HL-60 (cell line): ENCODE measurements around the gene MAPK10.

Experiments
- DNase-seq, 2 experiments: peaks; one replicate each; pipeline ENCODE4 v3.0.0-alpha.2; 2010 to 2020; ENCODE audit warnings: low read depth in 1 of 2, low spot score in 1 of 2
- H3K27ac ChIP-seq: fragments of 250-450 bp; sonication (Bioruptor Pico); replicated peaks from 2 replicates; pipeline ENCODE4 v1.5.1; 2020; ENCODE audit warnings: mild to moderate bottlenecking, moderate library complexity
- H3K27me3 ChIP-seq: fragments of 250-450 bp; sonication (Bioruptor Pico); 2 replicates; pipeline ENCODE4 v1.5.1; 2021; ENCODE audit warnings: mild to moderate bottlenecking, moderate library complexity; ENCODE audit not compliant: insufficient read depth, poor library complexity, severe bottlenecking
- H3K4me3 ChIP-seq: replicated peaks from 2 replicates; pipeline ENCODE4 v1.5.1; 2011; ENCODE audit warnings: mild to moderate bottlenecking, control low read depth, low read length; ENCODE audit not compliant: insufficient read depth
- CTCF ChIP-seq: IDR thresholded peaks from one replicate; pipeline ENCODE4 v1.5.1; 2011; ENCODE audit warnings: low read length, control low read depth, inconsistent platforms; ENCODE audit not compliant: insufficient read depth
- GABPA ChIP-seq: IDR thresholded peaks from 2 replicates; pipeline ENCODE4 v1.6.1; 2012; ENCODE audit warnings: low read depth
- POLR2AphosphoS5 ChIP-seq: IDR thresholded peaks from 2 replicates; pipeline ENCODE4 v1.6.1; 2012; ENCODE audit warnings: low read depth
- REST ChIP-seq: IDR thresholded peaks from 2 replicates; pipeline ENCODE4 v1.6.1; 2012; ENCODE audit warnings: low read depth; ENCODE audit not compliant: insufficient replicate concordance
- SPI1 ChIP-seq: IDR thresholded peaks from 2 replicates; pipeline ENCODE4 v1.6.1; 2012; ENCODE audit warnings: low read depth, mild to moderate bottlenecking, borderline replicate concordance

MAPK10 gene

GRCh38 chr4:86300516-86300915 is 59.3 kb downstream of the MAPK10 start:
- Histone ChIP-seq H3K27me3 (no peaks in the 10 kb centered on the region), H3K4me3 (no peak overlapping the region), H3K27ac (no peak overlapping the region)
- no peak for TF ChIP-seq CTCF
- no peak for TF ChIP-seq POLR2AphosphoS5
- TF ChIP-seq REST, result no peak
- TF ChIP-seq SPI1, result no peak
- no peak for TF ChIP-seq GABPA
- DNase-seq, result no peak

- no peak overlapping the region for H3K4me3 ChIP-seq
- DNase-seq, result no peak
- no peaks in the 10 kb centered on the region for H3K27me3 ChIP-seq
- no peak overlapping the region for H3K27ac ChIP-seq
- no peak for TF ChIP-seq GABPA
- TF ChIP-seq CTCF, result no peak
- TF ChIP-seq POLR2AphosphoS5, result no peak
- no peak for TF ChIP-seq SPI1
- TF ChIP-seq REST, result no peak
Measured at GRCh38 chr4:86296865-86297264, 63.0 kb downstream of the MAPK10 start.

GRCh38 chr4:86294883-86295282 is 65.0 kb downstream of the MAPK10 start:
- no peak for DNase-seq
- Histone ChIP-seq H3K27me3 (no peaks in the 10 kb centered on the region), H3K4me3 (no peak overlapping the region), H3K27ac (no peak overlapping the region)
- no peak for TF ChIP-seq SPI1
- TF ChIP-seq GABPA, result no peak
- TF ChIP-seq POLR2AphosphoS5, result no peak
- no peak for TF ChIP-seq REST
- TF ChIP-seq CTCF, result no peak
